HG02884 (cell line): ENCODE results near the gene CYSTM1.
"Not testable (repeated sequence)": the region's sequence is repeated elsewhere in the genome, so short reads cannot be mapped to it uniquely, and the experiment has no call there.

ENCODE experiments used
- ATAC-seq: cut with Tn5 transposase; IDR thresholded peaks from one replicate; pipeline ENCODE4 v1.9.1; 2021; ENCODE audit warnings: mild to moderate bottlenecking, moderate library complexity; ENCODE audit not compliant: unreplicated experiment

The CYSTM1 gene

DNA sequence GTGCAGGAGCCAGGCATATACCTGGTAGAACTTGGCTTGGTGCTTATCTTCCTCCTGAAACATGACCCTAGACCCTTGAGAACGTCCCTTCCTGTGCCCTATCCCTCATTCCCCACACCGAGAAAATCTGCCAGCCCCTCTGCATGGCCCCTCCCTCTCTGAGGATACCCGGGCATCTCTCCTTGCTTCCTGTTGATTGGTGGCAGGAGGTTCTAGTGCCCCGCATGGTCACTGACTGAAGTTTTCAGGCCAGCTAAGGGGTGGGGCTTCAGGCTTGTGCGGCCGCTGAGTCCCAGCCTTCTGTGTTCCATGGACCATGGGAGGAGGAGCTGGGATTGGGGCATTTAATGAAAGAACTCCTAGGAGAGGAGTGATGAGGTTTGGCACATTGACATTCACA, 26.5 kb upstream of the CYSTM1 start:
- no peak for ATAC-seq

DNA sequence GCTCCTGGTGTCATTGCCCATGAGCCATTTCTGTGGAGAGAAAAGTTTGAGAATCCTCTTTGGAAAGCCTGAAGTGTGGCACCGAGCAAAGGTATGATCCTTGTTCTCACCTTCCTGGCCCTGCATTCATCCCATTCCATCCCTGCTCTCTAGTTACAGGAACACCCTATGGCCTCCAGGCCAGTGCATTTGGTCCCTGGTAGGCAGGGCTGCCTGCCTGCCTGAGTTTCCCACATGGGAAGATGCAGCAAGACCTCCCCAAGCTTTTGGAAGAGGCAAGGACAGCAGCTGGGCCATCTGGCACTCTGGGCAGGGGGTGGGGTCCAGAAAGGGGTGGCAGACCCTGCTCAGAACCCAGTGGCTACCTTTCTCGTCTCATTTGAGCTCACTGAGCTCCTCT, 24.8 kb upstream of the CYSTM1 start:
- no peak for ATAC-seq

DNA sequence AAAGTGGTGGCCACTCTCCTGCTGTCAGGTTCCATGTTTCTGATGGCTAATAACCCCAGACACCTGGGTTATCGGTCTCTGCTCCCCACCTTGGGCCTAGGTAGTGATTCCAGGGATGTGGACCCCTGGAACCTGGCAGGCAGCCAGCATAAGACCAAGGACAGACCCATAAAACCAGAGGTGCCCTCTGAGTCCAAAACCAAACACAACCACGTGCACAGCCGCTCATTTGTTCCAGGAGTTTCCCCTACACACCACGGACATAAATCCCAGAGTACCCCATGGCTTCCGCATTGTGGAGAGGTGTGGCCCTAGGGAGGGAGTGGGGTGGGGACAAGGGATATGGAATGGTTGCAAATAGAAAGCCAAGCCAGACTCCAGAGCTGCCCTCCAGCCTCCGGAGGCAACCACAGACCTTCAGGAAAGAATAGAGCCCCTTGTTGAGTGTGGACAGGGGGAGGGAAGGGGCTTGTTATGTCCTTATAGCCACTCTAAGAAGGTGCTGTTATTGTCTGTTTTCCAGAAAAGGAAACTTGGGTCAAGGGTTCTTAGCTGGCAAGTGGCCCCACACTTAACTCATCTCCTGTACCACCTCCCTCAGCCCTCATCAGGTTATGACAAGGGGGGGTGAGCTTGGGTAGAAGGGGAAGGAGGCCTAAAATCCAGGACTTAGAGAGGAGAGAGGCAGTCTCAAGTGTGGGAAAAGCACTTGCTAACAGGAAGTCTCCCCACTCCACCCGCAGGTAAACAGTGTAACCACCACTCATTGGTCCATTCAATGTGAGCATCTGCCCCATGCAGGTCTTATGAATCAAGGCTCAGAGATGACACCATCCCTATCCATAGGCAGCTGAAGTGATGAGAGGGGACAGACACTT, 23.6 kb upstream of the CYSTM1 start:
- ATAC-seq: no peak

DNA sequence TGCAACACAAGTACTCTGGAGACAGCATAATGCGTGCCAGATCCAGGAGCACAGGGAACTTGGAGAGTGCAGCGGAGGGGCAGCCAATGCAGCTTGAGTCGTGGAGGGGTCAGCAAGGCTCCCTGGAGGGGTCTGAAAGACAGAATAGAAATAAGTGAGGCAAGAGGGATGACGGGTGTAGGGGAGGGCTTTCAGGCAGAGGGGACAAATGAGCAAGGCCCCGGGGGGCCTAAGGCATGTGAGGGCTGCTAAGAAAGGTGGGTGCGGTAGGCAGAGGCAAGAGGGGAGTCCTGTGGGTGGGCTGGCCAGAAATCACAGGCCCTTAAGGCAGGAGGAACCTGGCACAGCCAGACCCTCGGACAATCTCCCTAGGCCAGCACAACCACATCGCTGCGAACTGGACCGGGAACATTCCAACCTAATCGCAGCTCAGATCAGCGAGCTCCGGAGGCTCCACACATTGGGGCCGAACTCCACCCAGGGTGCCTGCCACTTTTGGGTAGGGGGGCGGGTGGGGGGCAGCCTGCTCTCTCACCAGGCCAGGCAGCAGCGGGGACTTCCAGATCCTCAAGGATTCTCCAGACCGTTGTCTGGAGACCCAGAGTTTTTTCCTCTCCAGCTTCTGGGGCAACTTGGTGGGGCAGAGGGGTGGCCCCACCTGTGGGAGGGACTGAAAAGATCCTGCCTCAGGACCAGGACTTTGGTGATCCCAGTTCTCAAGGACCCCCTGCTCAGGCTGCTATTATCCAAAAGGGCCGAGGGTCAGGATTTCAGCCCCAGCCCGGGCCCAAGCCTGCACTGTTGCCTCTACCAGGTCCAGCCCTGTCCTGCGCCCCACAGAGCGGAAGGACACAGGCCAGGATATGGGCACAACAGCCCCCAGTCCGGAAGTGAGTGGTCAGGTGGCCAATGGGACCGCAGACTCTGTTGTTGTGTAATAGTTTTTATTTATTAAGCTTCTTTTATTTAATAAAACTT, 22.7 kb upstream of the CYSTM1 start:
- ATAC-seq: no peak

DNA sequence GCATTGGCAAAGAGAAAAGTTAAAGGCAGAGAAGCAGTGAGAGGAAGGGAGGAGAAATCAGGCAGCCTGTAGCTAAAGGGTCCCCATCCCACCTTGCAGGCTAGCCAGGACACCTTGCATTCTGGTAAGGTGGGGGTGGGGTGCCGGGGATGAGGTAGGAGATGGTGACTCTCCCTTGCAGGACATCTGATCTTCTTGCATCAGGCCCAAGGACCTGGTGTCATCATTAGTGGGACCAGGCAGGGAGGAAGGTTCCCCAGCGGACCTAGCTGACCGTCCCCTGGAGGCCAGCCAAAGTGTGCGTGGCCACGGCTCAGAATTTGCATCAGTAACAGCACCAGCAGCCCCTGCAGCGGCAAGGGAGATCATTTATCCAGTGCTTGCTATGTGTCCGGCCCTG, 21.7 kb upstream of the CYSTM1 start:
- no peak for ATAC-seq

DNA sequence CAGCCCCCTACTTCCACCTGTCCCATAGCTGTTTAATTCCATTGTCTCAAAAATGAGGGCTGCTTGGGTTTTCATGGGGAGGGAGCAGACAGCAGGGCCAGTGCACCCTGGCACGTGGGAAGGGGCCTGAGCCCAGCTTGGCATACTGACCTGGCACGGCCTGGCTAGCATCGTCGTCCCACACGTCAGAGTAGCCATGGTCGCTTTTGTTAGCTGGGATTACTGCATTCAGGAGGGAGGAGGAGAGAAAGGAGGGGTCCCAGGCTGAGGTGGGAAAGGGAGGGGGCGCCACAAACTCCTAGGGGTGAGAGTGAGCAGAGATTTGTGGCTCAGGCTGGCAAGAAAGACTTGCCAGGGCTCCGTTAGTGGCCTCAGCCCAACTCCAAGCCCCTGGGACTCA, 21.1 kb upstream of the CYSTM1 start:
- no peak for ATAC-seq

DNA sequence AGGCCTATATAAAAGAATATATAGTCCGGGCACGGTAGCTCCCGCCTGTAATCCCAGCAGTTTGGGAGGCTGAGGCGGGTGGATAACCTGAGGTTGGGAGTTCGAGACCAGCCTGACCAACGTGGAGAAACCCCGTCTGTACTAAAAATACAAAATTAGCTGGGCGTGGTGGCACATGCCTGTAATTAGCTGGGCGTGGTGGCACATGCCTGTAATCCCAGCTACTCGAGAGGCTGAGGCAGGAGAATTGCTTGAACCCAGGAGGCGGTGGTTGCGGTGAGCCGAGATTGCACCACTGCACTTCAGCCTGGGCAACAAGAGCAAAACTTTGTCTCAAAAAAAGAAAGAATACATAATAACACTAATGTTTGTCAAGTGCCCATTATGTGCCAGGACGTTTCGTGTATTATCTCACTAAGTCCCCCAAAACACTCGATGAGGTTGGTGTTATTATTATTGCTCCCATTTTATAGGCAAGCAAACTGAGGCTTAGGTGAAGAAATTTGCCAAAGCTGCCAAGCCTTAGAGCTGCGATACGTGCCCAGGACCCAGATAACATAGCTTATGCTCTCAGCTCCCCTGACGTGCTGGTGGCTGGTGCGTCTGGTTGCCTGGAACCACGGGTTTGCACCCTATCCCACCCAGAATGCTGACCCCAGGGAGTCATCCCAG, 20.1 kb upstream of the CYSTM1 start:
- ATAC-seq: not testable (repeated sequence)

DNA sequence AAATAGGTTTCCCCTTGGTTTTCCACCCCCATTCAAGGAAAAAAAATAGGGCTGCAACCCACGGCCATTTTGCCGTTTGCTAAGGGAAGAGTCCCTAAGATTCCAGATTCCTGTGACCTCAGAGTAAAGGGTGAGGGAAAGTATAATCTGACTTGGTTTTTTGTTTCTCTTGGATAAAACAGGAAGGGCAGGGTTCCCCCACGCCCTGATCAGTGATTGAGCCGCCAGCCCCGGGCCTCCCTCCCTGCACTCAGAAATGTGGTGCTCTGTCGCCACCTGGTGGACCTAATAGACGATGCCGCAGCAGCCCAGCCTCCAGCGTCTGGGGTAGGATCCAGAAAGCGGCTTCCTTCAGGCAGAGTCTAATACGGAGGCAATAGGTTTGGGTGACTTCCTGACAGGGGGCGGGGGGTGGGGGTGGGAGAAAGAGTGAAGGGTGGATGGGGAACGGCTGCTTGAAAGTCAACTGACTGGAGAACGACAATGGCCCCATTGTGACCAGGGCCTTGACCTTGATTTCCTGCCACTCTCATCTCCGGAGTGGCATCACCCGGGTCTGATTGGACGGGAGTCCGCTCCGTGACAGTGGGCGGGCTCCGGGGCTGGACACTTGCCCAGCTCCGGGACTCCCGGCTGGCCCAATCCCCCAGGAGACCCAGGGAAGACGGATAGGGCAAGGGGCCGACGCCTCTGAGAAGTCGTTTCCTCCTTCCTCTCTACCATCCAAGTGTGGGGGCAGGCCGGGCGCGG, 17.8 kb upstream of the CYSTM1 start:
- peak; percentile 97 for ATAC-seq

DNA sequence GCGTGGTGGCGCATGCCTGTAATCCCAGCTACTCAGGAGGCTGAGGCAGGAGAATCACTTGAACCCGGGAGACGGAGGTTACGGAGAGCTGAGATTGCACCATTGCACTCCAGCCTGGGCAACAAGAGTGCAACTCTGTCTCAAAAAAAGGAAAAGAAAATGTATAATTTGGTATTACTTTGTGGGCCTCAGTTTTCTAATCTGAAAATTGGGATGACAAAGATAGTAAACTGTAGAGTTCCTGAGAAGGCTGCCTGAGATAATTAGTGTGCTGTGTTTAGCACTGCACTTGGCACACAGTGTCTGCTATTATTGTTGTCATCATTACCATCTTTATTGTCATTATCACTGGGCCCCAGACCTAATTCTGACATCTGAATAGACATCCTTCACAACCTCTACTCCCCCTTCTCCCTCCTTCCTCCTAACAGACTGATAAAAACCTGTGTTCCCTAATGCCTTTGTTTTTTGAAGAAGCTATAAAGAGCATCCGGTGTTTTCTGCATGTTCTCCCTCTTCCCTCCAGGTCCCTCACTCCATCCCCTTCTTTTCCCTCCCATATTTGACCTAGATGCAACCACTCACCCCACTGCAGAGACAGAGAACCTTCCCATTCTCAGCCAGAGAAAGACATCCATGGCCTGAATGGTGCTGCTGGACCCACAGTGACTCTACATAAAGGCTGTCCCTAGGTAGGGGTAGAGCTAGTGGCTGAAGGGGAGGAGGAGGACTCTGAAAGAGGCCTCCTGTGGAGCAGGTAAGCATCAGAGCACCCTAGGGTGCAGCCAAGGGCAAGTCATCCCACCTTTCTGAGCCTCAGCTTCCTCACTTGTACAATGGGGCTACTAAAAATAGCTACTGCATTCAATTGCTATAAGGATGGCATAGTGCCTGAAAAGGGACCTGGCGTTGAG, 15.7 kb upstream of the CYSTM1 start:
- ATAC-seq: no peak

DNA sequence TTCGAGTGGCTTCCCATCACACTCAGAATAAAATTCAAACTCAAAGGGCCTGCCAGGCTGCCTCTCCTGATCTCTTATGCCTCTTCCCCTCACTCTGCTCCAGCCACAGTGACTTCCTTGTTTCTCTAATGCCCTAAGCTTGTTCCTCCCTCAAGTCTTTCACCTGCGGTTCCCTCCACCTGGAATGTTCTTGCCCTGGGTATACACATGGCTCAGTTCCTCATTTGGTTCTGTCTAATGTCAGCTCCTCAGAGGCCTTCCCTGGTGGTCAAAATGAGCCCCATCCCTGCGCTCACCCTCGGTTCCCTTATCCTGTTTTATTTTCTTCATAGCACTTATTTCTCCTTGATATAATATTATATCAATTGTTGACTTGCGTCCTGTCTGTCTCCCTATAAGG, 12.7 kb upstream of the CYSTM1 start:
- ATAC-seq: no peak

DNA sequence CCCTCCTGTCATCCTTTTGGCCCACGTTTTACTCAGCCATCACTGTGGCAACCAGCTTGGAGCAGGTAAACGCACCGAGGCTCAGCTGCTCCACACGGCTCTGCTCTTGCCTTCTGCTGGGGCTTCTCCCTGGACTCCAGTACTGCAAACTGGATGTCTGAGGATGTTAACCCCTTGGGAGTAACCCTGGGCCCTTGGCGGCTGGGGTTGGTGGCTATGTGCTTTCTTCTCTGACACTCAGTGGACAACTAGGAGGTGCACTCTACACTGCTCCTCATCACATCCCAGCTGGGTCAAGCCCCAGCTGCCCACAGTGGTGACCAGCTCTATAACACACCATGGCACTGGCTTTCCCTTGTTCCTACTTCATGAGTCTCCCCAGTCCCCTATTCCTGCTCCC, 12.2 kb upstream of the CYSTM1 start:
- no peak for ATAC-seq

DNA sequence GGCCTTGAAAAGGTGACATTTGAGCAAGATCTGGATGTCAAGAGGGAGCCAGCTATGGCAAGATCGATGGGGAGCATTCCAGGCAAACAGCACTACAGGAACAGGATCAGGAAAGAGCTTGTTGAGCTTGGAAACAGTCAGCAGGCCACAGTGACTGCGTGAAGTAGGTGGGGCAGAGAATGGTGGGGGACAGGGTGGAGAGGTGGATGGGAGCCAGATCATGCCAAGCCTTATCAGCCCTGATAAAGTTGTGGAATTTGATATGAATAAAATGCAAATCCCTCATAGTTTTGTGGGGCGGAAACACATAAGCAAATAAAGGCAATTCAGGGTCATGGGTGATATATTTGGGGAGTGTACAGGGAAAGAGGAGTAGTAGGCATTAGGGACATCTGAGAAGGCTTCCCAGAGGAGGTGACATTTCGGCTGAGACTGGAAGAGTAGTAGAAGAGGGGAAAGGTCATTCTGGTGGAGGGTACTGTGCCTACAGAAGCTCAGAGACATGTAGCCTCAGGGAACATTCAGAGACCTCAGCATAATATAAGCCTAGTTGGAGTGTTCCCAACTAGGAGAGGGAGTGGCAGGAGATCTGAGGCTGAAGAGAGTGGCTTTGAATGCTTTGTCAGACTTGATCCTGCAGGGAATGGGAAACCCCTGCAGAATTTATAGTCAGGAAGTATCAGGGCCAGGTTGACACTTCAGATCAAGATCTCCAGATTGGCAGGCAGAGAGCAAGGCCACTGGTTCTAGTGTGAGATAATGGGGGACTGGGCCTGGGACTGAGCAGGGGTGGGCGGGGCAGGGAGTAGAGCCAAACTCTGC, 9.7 kb upstream of the CYSTM1 start:
- no peak for ATAC-seq

DNA sequence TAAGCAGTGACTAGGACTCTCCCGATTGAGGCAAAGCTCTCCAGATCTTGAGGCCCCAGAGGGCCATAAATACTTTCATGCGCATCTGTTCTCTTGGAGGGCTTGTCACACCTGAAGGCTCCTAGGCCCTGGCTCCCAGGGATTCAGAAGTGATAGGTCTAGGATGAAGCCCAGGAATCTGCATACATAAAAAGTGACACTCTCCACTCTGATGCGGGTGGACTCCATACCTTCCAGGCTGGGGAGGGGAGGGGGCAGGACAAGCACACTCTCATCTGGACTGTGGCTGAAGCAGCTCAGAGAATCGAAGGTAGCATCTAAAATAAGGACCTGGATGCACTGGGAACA, 9.1 kb upstream of the CYSTM1 start:
- ATAC-seq: no peak

DNA sequence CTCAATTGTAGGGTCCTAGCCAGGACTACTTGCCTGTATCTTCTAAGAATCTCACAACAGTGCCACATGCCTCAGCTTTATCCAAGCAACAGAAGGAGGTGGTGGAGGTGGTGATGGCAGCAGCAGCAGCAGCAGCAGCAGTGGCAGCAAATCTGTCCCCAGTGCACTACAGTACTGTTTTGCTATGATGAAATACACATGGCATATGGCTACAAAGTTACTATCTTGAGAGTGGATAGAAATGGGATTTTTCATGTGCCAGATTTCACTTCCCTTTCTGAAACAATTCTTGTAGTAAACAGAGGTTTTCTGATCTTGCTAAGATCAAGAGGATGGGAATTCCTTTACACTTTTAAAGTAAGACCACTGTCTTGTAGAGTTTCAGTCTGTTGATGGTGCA, 8.1 kb upstream of the CYSTM1 start:
- ATAC-seq: no peak

DNA sequence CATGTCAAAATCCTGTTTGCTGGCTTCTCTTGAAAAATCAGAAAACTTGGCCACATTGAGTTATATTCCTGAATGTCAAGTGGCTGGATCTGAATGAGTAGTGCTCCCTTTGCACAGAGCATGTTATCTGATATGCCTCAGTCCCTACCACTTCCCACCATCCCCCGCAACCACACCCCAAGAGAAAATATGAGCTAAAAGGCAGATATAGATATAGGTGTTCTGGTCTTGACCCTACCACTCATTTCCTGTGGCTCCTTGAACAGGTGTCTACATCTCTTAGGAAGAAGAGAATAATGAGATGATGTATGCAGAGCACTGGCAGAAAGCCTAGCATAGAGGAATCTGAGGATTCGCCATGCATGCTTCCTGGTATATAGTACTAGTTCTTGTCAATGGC, 6.6 kb upstream of the CYSTM1 start:
- ATAC-seq: no peak

DNA sequence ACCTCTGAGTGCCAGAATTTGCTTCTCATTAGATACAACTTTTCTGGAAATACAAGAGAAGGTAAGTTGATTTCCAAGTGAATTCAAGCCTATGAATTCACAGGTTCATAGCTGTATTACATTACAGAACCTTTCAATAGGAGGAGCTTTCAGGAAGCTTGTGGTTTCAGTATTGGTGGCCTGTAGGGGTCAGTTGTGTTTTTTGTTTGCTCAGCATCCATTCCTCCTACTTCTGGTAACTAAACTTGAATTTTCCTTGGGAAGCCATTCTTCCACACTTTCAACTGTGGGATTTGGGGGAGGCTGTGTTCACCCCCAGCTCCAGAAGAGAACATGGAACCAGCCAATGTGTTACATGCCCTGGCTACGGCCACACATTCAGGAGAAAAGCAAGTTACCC, 5.6 kb upstream of the CYSTM1 start:
- no peak for ATAC-seq

DNA sequence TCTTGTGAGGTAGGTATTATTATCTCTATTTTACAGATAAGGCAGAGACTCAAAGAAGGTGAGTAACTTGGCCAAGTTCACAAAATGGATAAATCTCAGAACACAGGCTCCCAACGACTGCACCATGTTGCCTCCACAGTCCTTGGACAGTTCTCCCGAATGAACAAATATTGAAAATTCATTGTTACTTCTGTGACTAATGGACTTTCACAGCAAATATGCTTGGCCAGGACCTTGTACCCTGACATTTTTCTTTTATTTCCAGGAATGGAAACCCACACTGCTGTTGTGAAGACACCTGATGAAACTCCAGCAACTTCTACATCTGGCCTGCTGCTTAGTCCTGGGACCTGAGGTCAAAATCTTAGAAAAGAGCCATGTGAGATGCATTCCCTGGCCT, 2.5 kb upstream of the CYSTM1 start:
- no peak for ATAC-seq

DNA sequence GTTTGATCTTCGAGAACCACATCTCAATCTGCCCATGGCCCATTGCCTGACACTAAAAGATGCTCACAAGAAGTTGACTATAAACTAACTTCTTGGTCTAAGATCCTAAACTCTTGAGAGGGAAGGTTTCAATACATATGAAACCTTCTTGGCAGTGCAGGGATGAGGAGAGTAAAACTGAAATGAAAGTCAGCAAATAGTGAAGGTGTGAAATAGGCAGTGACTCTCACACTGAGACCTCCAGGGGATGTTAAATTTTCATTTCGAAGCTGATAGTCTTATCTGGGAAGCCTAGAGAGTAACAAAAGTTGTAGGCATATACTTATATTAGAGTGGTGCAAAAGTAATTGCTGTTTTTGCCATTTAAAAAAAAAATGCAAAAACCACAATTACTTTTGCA, 974 bp upstream of the CYSTM1 start:
- ATAC-seq: no peak
